ENCODE data around the gene TTBK2.

Gene TTBK2

GRCh38 chr15:42725331-42725903 lies 195.2 kb downstream of the TTBK2 start:
- no peaks in the 10 kb centered on the region for H3K4me1 ChIP-seq

GRCh38 chr15:42724276-42724675 lies 196.3 kb downstream of the TTBK2 start:
- H3K4me2 ChIP-seq (ENCODE audit: low read length): no peak overlapping the region
- H2AFZ ChIP-seq: no peak overlapping the region
- no peak overlapping the region for H3K27ac ChIP-seq
- H3K9me3 ChIP-seq (ENCODE audit: control insufficient read depth, low read length): no peaks in the 10 kb centered on the region
- no peak overlapping the region for H3K9ac ChIP-seq
- no peaks in the 10 kb centered on the region for H3K4me1 ChIP-seq
- H3K36me3 ChIP-seq (ENCODE audit: control insufficient read depth, insufficient read depth, low read length): no peaks in the 10 kb centered on the region
- H3K79me2 ChIP-seq: no peaks in the 10 kb centered on the region
- no peak for TF ChIP-seq CTCF (IDR thresholded peaks at IDR 0.05)
- H3K27me3 ChIP-seq (ENCODE audit: control insufficient read depth, insufficient read depth, low read length): no peaks in the 10 kb centered on the region
- no peak overlapping the region for H3K4me3 ChIP-seq (ENCODE audit: low read depth, low read length)

More at GRCh38 chr15:42725331-42725903, 195.2 kb downstream of the TTBK2 start:
- H3K9me3 ChIP-seq (ENCODE audit: control insufficient read depth, low read length): no peaks in the 10 kb centered on the region
- no peak overlapping the region for H2AFZ ChIP-seq
- H3K4me3 ChIP-seq (ENCODE audit: low read depth, low read length): no peak overlapping the region
- no peaks in the 10 kb centered on the region for H3K79me2 ChIP-seq
- H3K9ac ChIP-seq: no peak overlapping the region
- H3K27ac ChIP-seq: no peak overlapping the region
- TF ChIP-seq CTCF (IDR thresholded peaks at IDR 0.05): no peak
- no peaks in the 10 kb centered on the region for H3K27me3 ChIP-seq (ENCODE audit: control insufficient read depth, insufficient read depth, low read length)
- H3K36me3 ChIP-seq (ENCODE audit: control insufficient read depth, insufficient read depth, low read length): no peaks in the 10 kb centered on the region
- no peak overlapping the region for H3K4me2 ChIP-seq (ENCODE audit: low read length)

GRCh38 chr15:42723068-42723467 lies 197.5 kb downstream of the TTBK2 start:
- no peak for TF ChIP-seq CTCF (IDR thresholded peaks at IDR 0.05)
- Histone ChIP-seq H3K4me3 (ENCODE audit: low read depth, low read length) (no peak overlapping the region), H3K79me2 (no peaks in the 10 kb centered on the region), H3K4me2 (ENCODE audit: low read length) (no peak overlapping the region), H2AFZ (no peak overlapping the region), H3K27ac (no peak overlapping the region), H3K36me3 (ENCODE audit: control insufficient read depth, insufficient read depth, low read length) (no peaks in the 10 kb centered on the region), H3K4me1 (no peaks in the 10 kb centered on the region), H3K27me3 (ENCODE audit: control insufficient read depth, insufficient read depth, low read length) (no peaks in the 10 kb centered on the region), H3K9me3 (ENCODE audit: control insufficient read depth, low read length) (no peaks in the 10 kb centered on the region), H3K9ac (no peak overlapping the region)

GRCh38 chr15:42721916-42722315 lies 198.7 kb downstream of the TTBK2 start:
- Histone ChIP-seq H3K27me3 (ENCODE audit: control insufficient read depth, insufficient read depth, low read length) (no peaks in the 10 kb centered on the region), H3K9ac (no peak overlapping the region), H3K4me2 (ENCODE audit: low read length) (no peak overlapping the region), H3K4me1 (no peaks in the 10 kb centered on the region), H3K79me2 (no peaks in the 10 kb centered on the region), H3K4me3 (ENCODE audit: low read depth, low read length) (no peak overlapping the region), H2AFZ (no peak overlapping the region), H3K27ac (no peak overlapping the region), H3K9me3 (ENCODE audit: control insufficient read depth, low read length) (no peaks in the 10 kb centered on the region), H3K36me3 (ENCODE audit: control insufficient read depth, insufficient read depth, low read length) (no peaks in the 10 kb centered on the region)
- TF ChIP-seq CTCF (IDR thresholded peaks at IDR 0.05): no peak

GRCh38 chr15:42721016-42721415 lies 199.6 kb downstream of the TTBK2 start:
- H3K27me3 ChIP-seq (ENCODE audit: control insufficient read depth, insufficient read depth, low read length): no peaks in the 10 kb centered on the region

More at GRCh38 chr15:42721016-42721415, 199.6 kb downstream of the TTBK2 start:
- Histone ChIP-seq H3K9me3 (ENCODE audit: control insufficient read depth, low read length) (no peaks in the 10 kb centered on the region), H3K27ac (no peak overlapping the region), H3K4me2 (ENCODE audit: low read length) (no peak overlapping the region), H2AFZ (no peak overlapping the region), H3K4me3 (ENCODE audit: low read depth, low read length) (no peak overlapping the region), H3K9ac (no peak overlapping the region), H3K36me3 (ENCODE audit: control insufficient read depth, insufficient read depth, low read length) (no peaks in the 10 kb centered on the region), H3K79me2 (no peaks in the 10 kb centered on the region), H3K4me1 (no peaks in the 10 kb centered on the region)
- TF ChIP-seq CTCF (IDR thresholded peaks at IDR 0.05): no peak
